ENCODE measurements around the gene AUTS2.

Gene AUTS2

GRCh38 chr7:69624435-69625230 is 26.4 kb downstream of the AUTS2 start:
- DNase-seq = no peak

GRCh38 chr7:69625238-69625637 is 27.0 kb downstream of the AUTS2 start:
- no peak for DNase-seq

- no peak for DNase-seq
Observed at GRCh38 chr7:69625798-69626197, 27.5 kb downstream of the AUTS2 start.

- no peak for DNase-seq
Observed at GRCh38 chr7:69630292-69630691, 32.0 kb downstream of the AUTS2 start.

GRCh38 chr7:69631131-69631530 is 32.9 kb downstream of the AUTS2 start:
- no peak for DNase-seq

GRCh38 chr7:69632280-69632679 is 34.0 kb downstream of the AUTS2 start:
- no peak for DNase-seq

- no peak for DNase-seq
Observed at GRCh38 chr7:69633122-69633831, 35.0 kb downstream of the AUTS2 start.

GRCh38 chr7:69635555-69636185 is 37.4 kb downstream of the AUTS2 start:
- DNase-seq = no peak

GRCh38 chr7:69638674-69639073 is 40.4 kb downstream of the AUTS2 start:
- no peak for DNase-seq

- DNase-seq = no peak
Observed at GRCh38 chr7:69640216-69640615, 41.9 kb downstream of the AUTS2 start.

GRCh38 chr7:69640925-69641594 is 42.8 kb downstream of the AUTS2 start:
- no peak for DNase-seq

- no peak for DNase-seq
Observed at GRCh38 chr7:69643265-69643664, 45.0 kb downstream of the AUTS2 start.

GRCh38 chr7:69643708-69644445 is 45.6 kb downstream of the AUTS2 start:
- no peak for DNase-seq

- DNase-seq = no peak
Observed at GRCh38 chr7:69645683-69646082, 47.4 kb downstream of the AUTS2 start.

GRCh38 chr7:69651101-69651590 is 52.9 kb downstream of the AUTS2 start:
- peak in 1 of 5 experiments; percentile 9 for DNase-seq

GRCh38 chr7:69652947-69653701 is 54.8 kb downstream of the AUTS2 start:
- no peak for DNase-seq

- no peak for DNase-seq
Observed at GRCh38 chr7:69653806-69654205, 55.5 kb downstream of the AUTS2 start.

GRCh38 chr7:69654381-69654780 is 56.1 kb downstream of the AUTS2 start:
- DNase-seq = no peak

GRCh38 chr7:69654849-69655707 is 56.8 kb downstream of the AUTS2 start:
- no peak for DNase-seq

GRCh38 chr7:69656077-69656476 is 57.8 kb downstream of the AUTS2 start:
- DNase-seq = no peak

Measured in T-helper 2 cell (primary cell).